Tibial artery (tissue), 4 donors: ENCODE data around the gene SIM1.

ENCODE experiments used
- DNase-seq, 2 donors: peaks; one replicate each; pipeline ENCODE4 v3.0.0-alpha.2; 2019
- H3K27ac ChIP-seq, 2 donors: fragments of 200-600 bp; sonication (generic) in 1 of 2; 1 replicate in 1 of 2; 2 replicates in 1 of 2; pipeline ENCODE4 v1.5.1; 2018 to 2019; ENCODE audit warnings: mild to moderate bottlenecking in 1 of 2
- H3K27me3 ChIP-seq, 2 donors: fragments of 200-600 bp; sonication (generic) in 1 of 2; one replicate each; pipeline versions ENCODE4 v1.5.1 to v1.6.0; 2016 to 2019
- H3K36me3 ChIP-seq, 3 donors: fragments of 200-600 bp; sonication (generic) in 2 of 3; one replicate each; pipeline ENCODE4 v1.5.1; 2016 to 2019; ENCODE audit warnings: mild to moderate bottlenecking in 2 of 3
- H3K4me1 ChIP-seq, 4 donors: fragments of 200-600 bp; sonication (generic) in 2 of 4; 1 replicate in 3 of 4; 2 replicates in 1 of 4; pipeline ENCODE4 v1.5.1; 2016 to 2019
- H3K4me3 ChIP-seq, 2 donors: fragments of 200-600 bp; sonication (generic) in 1 of 2; 1 replicate in 1 of 2; 2 replicates in 1 of 2; pipeline ENCODE4 v1.5.1; 2018 to 2019; ENCODE audit warnings: mild to moderate bottlenecking in 2 of 2
- H3K9me3 ChIP-seq, 3 donors: fragments of 200-600 bp; sonication (generic) in 1 of 3; one replicate each; pipeline ENCODE4 v1.5.1; 2016 to 2019
- intact Hi-C: fragments of 100-400 bp; cut with DNase I; formaldehyde crosslinking; loops from one replicate; pipeline ENCODE4 v1.15.0; 2023; ENCODE audit warnings: low total_unique reads
- TF ChIP-seq, protein P1 (sequence below), 2 experiments: fragments of 200-600 bp in 1 of 2; fragments of 450-650 bp in 1 of 2; IDR thresholded peaks; one replicate each; pipeline ENCODE4 v1.5.1; 2017 to 2019; ENCODE audit warnings: antibody characterized with exemption in 2 of 2, mild to moderate bottlenecking in 1 of 2, moderate library complexity in 1 of 2

The SIM1 gene

GRCh38 chr6:100344761-100345160 is 120.0 kb downstream of the SIM1 start:
- no peak overlapping the region for H3K4me3 ChIP-seq
- intact Hi-C loops: no loop called here
- H3K27ac ChIP-seq: no peak overlapping the region

GRCh38 chr6:100344321-100344720 is 120.4 kb downstream of the SIM1 start:
- Histone ChIP-seq H3K36me3 (no peaks in the 10 kb centered on the region), H3K27me3 (no peaks in the 10 kb centered on the region), H3K4me1 (peaks cover 0 to 49% (median 5%) of the 10 kb centered on the region in 4 donors), H3K27ac (no peak overlapping the region), H3K4me3 (no peak overlapping the region), H3K9me3 (no peaks in the 10 kb centered on the region)
- no peak for DNase-seq
- intact Hi-C loops: no loop called here
- TF ChIP-seq, protein P1, sequence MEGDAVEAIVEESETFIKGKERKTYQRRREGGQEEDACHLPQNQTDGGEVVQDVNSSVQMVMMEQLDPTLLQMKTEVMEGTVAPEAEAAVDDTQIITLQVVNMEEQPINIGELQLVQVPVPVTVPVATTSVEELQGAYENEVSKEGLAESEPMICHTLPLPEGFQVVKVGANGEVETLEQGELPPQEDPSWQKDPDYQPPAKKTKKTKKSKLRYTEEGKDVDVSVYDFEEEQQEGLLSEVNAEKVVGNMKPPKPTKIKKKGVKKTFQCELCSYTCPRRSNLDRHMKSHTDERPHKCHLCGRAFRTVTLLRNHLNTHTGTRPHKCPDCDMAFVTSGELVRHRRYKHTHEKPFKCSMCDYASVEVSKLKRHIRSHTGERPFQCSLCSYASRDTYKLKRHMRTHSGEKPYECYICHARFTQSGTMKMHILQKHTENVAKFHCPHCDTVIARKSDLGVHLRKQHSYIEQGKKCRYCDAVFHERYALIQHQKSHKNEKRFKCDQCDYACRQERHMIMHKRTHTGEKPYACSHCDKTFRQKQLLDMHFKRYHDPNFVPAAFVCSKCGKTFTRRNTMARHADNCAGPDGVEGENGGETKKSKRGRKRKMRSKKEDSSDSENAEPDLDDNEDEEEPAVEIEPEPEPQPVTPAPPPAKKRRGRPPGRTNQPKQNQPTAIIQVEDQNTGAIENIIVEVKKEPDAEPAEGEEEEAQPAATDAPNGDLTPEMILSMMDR (IDR thresholded peaks at IDR 0.05): no peak

More at GRCh38 chr6:100344761-100345160, 120.0 kb downstream of the SIM1 start:
- Histone ChIP-seq H3K27me3 (no peaks in the 10 kb centered on the region), H3K9me3 (no peaks in the 10 kb centered on the region), H3K4me1 (peaks cover 0 to 49% (median 5%) of the 10 kb centered on the region in 4 donors), H3K36me3 (no peaks in the 10 kb centered on the region)
- TF ChIP-seq, protein P1 (IDR thresholded peaks at IDR 0.05): no peak
- DNase-seq: no peak

GRCh38 chr6:100343316-100344077 is 121.2 kb downstream of the SIM1 start:
- Histone ChIP-seq H3K4me1 (peaks cover 0 to 49% (median 5%) of the 10 kb centered on the region in 4 donors), H3K27me3 (no peaks in the 10 kb centered on the region), H3K36me3 (no peaks in the 10 kb centered on the region), H3K27ac (no peak overlapping the region), H3K9me3 (no peaks in the 10 kb centered on the region), H3K4me3 (no peak overlapping the region)
- no peak for DNase-seq
- TF ChIP-seq, protein P1 (IDR thresholded peaks at IDR 0.05): no peak
- intact Hi-C loops: no loop called here

DNA sequence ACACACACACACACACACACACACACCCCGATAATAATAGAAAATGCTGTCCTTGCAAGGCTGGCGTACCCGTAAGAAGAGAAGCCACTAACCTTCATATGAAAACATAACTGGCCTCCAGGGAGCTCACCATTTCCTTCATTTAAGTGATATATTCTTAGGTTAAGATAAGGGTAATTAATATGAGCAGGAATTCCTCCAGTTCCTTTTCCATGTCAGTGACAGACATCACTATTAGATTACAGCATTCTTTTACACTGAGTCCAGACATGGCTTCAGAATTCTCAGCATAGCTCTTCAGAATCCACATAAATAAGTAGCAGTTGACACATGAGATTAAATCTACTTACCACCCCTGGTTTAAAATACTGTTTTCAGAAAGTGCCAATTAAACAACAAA is 121.9 kb downstream of the SIM1 start:
- intact Hi-C loops: loop anchor here (1.0 kb wide), 1 partner anchor 21 kb away; no protein-coding TSS in a partner anchor
- TF ChIP-seq, protein P1 (IDR thresholded peaks at IDR 0.05): no peak

GRCh38 chr6:100339574-100340255 is 125.0 kb downstream of the SIM1 start:
- no peak overlapping the region for H3K27ac ChIP-seq
- H3K4me3 ChIP-seq: no peak overlapping the region
- TF ChIP-seq, protein P1 (IDR thresholded peaks at IDR 0.05): no peak
- H3K27me3 ChIP-seq: no peaks in the 10 kb centered on the region
- DNase-seq: no peak
- no peaks in the 10 kb centered on the region for H3K9me3 ChIP-seq
- no peaks in the 10 kb centered on the region for H3K36me3 ChIP-seq
- H3K4me1 ChIP-seq: peaks cover 0 to 21% (median 0%) of the 10 kb centered on the region in 4 donors
- intact Hi-C loops: no loop called here

More for the DNA sequence above, 121.9 kb downstream of the SIM1 start:
- no peak overlapping the region for H3K27ac ChIP-seq
- peaks cover 0 to 46% (median 5%) of the 10 kb centered on the region in 4 donors for H3K4me1 ChIP-seq
- no peak for DNase-seq
- H3K9me3 ChIP-seq: no peaks in the 10 kb centered on the region
- H3K27me3 ChIP-seq: no peaks in the 10 kb centered on the region
- no peak overlapping the region for H3K4me3 ChIP-seq
- no peaks in the 10 kb centered on the region for H3K36me3 ChIP-seq
